H9 (cell line): Measurements from ENCODE around the gene CCND2. TPM values are rescaled to one million over a fixed set of nuclear protein-coding genes. Genes with fewer than 3 reads are reported as not detected.

Source experiments
- DNase-seq: peaks from one replicate; pipeline ENCODE4 v3.0.0-alpha.2; 2017
- H2AFZ ChIP-seq: one replicate; pipeline ENCODE4 v1.6.1; 2013; ENCODE audit warnings: mild to moderate bottlenecking, low read length, control low read depth, moderate library complexity
- H2AK5ac ChIP-seq: 2 replicates; pipeline ENCODE4 v1.6.1; 2013; ENCODE audit warnings: low read length, control low read depth, mixed read lengths; ENCODE audit not compliant: insufficient read length
- H2BK120ac ChIP-seq: one replicate; pipeline ENCODE4 v1.6.1; 2013; ENCODE audit warnings: low read depth, mild to moderate bottlenecking, low read length, control low read depth, inconsistent platforms; ENCODE audit not compliant: poor library complexity, severe bottlenecking
- H2BK12ac ChIP-seq: 2 replicates; pipeline ENCODE4 v1.6.1; 2013; ENCODE audit warnings: low read length, control low read depth, mixed read lengths, low read depth; ENCODE audit not compliant: insufficient read length
- H2BK15ac ChIP-seq: 2 replicates; pipeline ENCODE4 v1.6.1; 2013; ENCODE audit warnings: low read depth, low read length, control low read depth
- H2BK20ac ChIP-seq: one replicate; pipeline ENCODE4 v1.6.1; 2013; ENCODE audit warnings: low read depth, mild to moderate bottlenecking, low read length, control low read depth, inconsistent platforms; ENCODE audit not compliant: poor library complexity, severe bottlenecking
- H2BK5ac ChIP-seq: 2 replicates; pipeline ENCODE4 v1.6.1; 2013; ENCODE audit warnings: low read length, control low read depth, mixed read lengths; ENCODE audit not compliant: insufficient read length
- H3K14ac ChIP-seq: 2 replicates; pipeline ENCODE4 v1.6.1; 2013; ENCODE audit warnings: low read length, control low read depth; ENCODE audit not compliant: insufficient read depth
- H3K18ac ChIP-seq: 2 replicates; pipeline ENCODE4 v1.6.1; 2013; ENCODE audit warnings: low read depth, mild to moderate bottlenecking, mixed read lengths, low read length, control low read depth; ENCODE audit not compliant: insufficient read length
- H3K23ac ChIP-seq: 2 replicates; pipeline ENCODE4 v1.6.1; 2013; ENCODE audit warnings: low read length, control low read depth, mixed read lengths, low read depth; ENCODE audit not compliant: insufficient read length
- H3K23me2 ChIP-seq: 2 replicates; pipeline ENCODE4 v1.6.1; 2013; ENCODE audit warnings: low read depth, mild to moderate bottlenecking, mixed read lengths, low read length, control low read depth; ENCODE audit not compliant: insufficient read length, poor library complexity, severe bottlenecking
- H3K27ac ChIP-seq: 2 replicates; pipeline ENCODE4 v1.5.1; 2013; ENCODE audit warnings: low read length, control low read depth, mixed read lengths, low read depth; ENCODE audit not compliant: insufficient read length
- H3K27me3 ChIP-seq: 2 replicates; pipeline ENCODE4 v1.6.1; 2013; ENCODE audit warnings: low read length, control low read depth, inconsistent platforms; ENCODE audit not compliant: insufficient read depth
- H3K4ac ChIP-seq: 2 replicates; pipeline ENCODE4 v1.6.1; 2013; ENCODE audit warnings: low read depth, mild to moderate bottlenecking, control low read depth, inconsistent platforms, low read length, moderate library complexity
- H3K4me1 ChIP-seq: 2 replicates; pipeline ENCODE4 v1.6.1; 2013; ENCODE audit warnings: low read length, control low read depth, inconsistent platforms; ENCODE audit not compliant: insufficient read depth
- H3K4me2 ChIP-seq: 2 replicates; pipeline ENCODE4 v1.6.1; 2013; ENCODE audit warnings: low read length, control low read depth, mixed read lengths; ENCODE audit not compliant: insufficient read length, insufficient read depth
- H3K56ac ChIP-seq: 2 replicates; pipeline ENCODE4 v1.6.1; 2013; ENCODE audit warnings: low read depth, mild to moderate bottlenecking, mixed read lengths, low read length, control low read depth; ENCODE audit not compliant: insufficient read length
- H3K79me1 ChIP-seq: 2 replicates; pipeline ENCODE4 v1.6.1; 2013; ENCODE audit warnings: low read depth, mild to moderate bottlenecking, moderate library complexity, low read length, control low read depth, inconsistent platforms; ENCODE audit not compliant: insufficient read depth, poor library complexity, severe bottlenecking
- H3K79me2 ChIP-seq: 2 replicates; pipeline ENCODE4 v1.6.1; 2013; ENCODE audit warnings: low read length, control low read depth, inconsistent platforms; ENCODE audit not compliant: insufficient read depth
- H3K9ac ChIP-seq: 2 replicates; pipeline ENCODE4 v1.6.1; 2013; ENCODE audit warnings: low read length, control low read depth, mixed read lengths; ENCODE audit not compliant: insufficient read length; ENCODE audit errors: extremely low read depth
- H3K9me3 ChIP-seq: one replicate; pipeline ENCODE4 v1.6.1; 2013; ENCODE audit warnings: low read depth, low read length, inconsistent platforms; ENCODE audit not compliant: control insufficient read depth
- H3T11ph ChIP-seq: one replicate; pipeline ENCODE4 v1.6.1; 2013; ENCODE audit warnings: mild to moderate bottlenecking, low read length, control low read depth, inconsistent platforms
- H4K20me1 ChIP-seq: one replicate; pipeline ENCODE4 v1.6.1; 2013; ENCODE audit not compliant: control insufficient read depth, insufficient read length, insufficient read depth
- H4K5ac ChIP-seq: 2 replicates; pipeline ENCODE4 v1.6.1; 2013; ENCODE audit warnings: low read depth, mild to moderate bottlenecking, mixed read lengths, low read length, control low read depth; ENCODE audit not compliant: insufficient read length
- H4K8ac ChIP-seq: replicated peaks from 2 replicates; pipeline ENCODE4 v1.6.1; 2013; ENCODE audit warnings: low read length, control low read depth, mixed read lengths, low read depth; ENCODE audit not compliant: insufficient read length
- H4K91ac ChIP-seq: 2 replicates; pipeline ENCODE4 v1.6.1; 2013; ENCODE audit warnings: low read depth, mild to moderate bottlenecking, moderate library complexity, mixed read lengths, low read length, control low read depth; ENCODE audit not compliant: insufficient read length
- H3K27ac Mint-ChIP-seq, 3 experiments: 2 replicates in 2 of 3; 3 replicates in 1 of 3; pipeline ENCODE4 v1.8.0; 2020 to 2021; ENCODE audit warnings: mixed read lengths in 3 of 3, mild to moderate bottlenecking in 1 of 3, moderate library complexity in 1 of 3
- H3K27me3 Mint-ChIP-seq: 2 replicates; pipeline ENCODE4 v1.8.0; 2021; ENCODE audit warnings: low read depth, mild to moderate bottlenecking, moderate library complexity, mixed read lengths
- H3K36me3 Mint-ChIP-seq, 3 experiments: 2 replicates in 2 of 3; 3 replicates in 1 of 3; pipeline ENCODE4 v1.8.0; 2020 to 2021; ENCODE audit warnings: low read depth in 3 of 3, mixed read lengths in 3 of 3; ENCODE audit not compliant: insufficient read depth in 1 of 3
- H3K4me1 Mint-ChIP-seq, 2 experiments: 2 replicates each; pipeline ENCODE4 v1.8.0; 2020; ENCODE audit warnings: mixed read lengths in 2 of 2
- H3K4me3 Mint-ChIP-seq, 2 experiments: 2 replicates in 1 of 2; 3 replicates in 1 of 2; pipeline ENCODE4 v1.8.0; 2020 to 2021; ENCODE audit warnings: mild to moderate bottlenecking in 2 of 2, mixed read lengths in 2 of 2, moderate library complexity in 1 of 2
- H3K9me3 Mint-ChIP-seq, 2 experiments: 2 replicates in 1 of 2; 3 replicates in 1 of 2; pipeline ENCODE4 v1.8.0; 2020; ENCODE audit warnings: mild to moderate bottlenecking in 2 of 2, mixed read lengths in 2 of 2, moderate library complexity in 1 of 2
- CTCF ChIP-seq: fragments of 200-600 bp; sonication (generic); conservative IDR thresholded peaks from 3 replicates; pipeline ENCODE4 v1.8.0; 2021; ENCODE audit warnings: antibody characterized with exemption, mild to moderate bottlenecking
- total RNA-seq: library from RNA; stranded (reverse); gene quantifications from 2 replicates; pipeline ENCODE4 v1.2.1, GENCODE V29; 2021

Gene CCND2
- total RNA-seq, 1 experiment from 2014 or later = 104 TPM

DNA sequence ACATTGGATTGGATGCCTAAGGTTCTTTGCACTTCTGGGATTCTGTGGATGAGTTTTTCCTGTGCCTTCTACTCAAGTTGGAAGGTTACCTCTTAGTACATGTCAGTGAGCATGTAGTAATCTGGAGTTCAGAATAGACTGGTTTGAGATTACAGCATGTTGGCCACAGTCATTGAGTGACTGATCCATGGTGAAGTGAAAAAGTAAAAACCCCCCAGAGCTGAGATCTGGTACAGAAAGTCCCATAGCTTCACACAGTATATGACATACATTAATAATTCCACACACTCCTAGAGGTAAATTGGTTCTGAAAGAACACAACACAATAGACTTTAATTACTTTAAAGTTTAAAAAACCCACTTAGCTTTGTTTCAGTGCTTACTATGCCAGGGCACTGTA lies 11.9 kb upstream of the CCND2 start:
- no peak overlapping the region for H3K23ac ChIP-seq
- H3K14ac ChIP-seq = no peak overlapping the region
- H3K4me1 Mint-ChIP-seq = no peaks in the 10 kb centered on the region
- H3K23me2 ChIP-seq = no peaks in the 10 kb centered on the region
- H2AK5ac ChIP-seq = no peak overlapping the region
- no peak overlapping the region for H2AFZ ChIP-seq
- TF ChIP-seq CTCF = no peak
- peaks cover 20% of the 10 kb centered on the region for H3K27me3 Mint-ChIP-seq
- H3K18ac ChIP-seq = no peak overlapping the region
- H3K9me3 ChIP-seq = no peaks in the 10 kb centered on the region
- H3K4me2 ChIP-seq = no peak overlapping the region
- H3K4me1 ChIP-seq = no peaks in the 10 kb centered on the region; the same call in 1 of the 2 replicates
- no peak overlapping the region for H3K4me3 Mint-ChIP-seq
- no peak overlapping the region for H4K91ac ChIP-seq
- H3K27me3 ChIP-seq = no peaks in the 10 kb centered on the region
- H2BK5ac ChIP-seq = no peak overlapping the region
- H4K20me1 ChIP-seq = no peaks in the 10 kb centered on the region
- H3K4ac ChIP-seq = no peak overlapping the region
- no peak overlapping the region for H4K5ac ChIP-seq
- no peak overlapping the region for H3K9ac ChIP-seq
- H3K79me1 ChIP-seq = no peaks in the 10 kb centered on the region
- no peaks in the 10 kb centered on the region for H3K79me2 ChIP-seq
- no peak overlapping the region for H2BK120ac ChIP-seq
- no peak overlapping the region for H3T11ph ChIP-seq
- no peak for DNase-seq
- H3K36me3 Mint-ChIP-seq = peaks cover 0 to 2% (median 0%) of the 10 kb centered on the region in 3 experiments; a peak in 4 of 7 replicates
- H3K27ac ChIP-seq = no peak overlapping the region
- no peak overlapping the region for H2BK15ac ChIP-seq
- H2BK20ac ChIP-seq = no peak overlapping the region
- no peak overlapping the region for H2BK12ac ChIP-seq
- no peak overlapping the region for H3K56ac ChIP-seq
- no peak overlapping the region for H4K8ac ChIP-seq
- H3K27ac Mint-ChIP-seq = no peak overlapping the region
- H3K9me3 Mint-ChIP-seq = peaks cover 4 to 9% of the 10 kb centered on the region in 2 experiments; a peak in 4 of 5 replicates
